GM12875 (cell line): ENCODE measurements around the gene CARD9.

Source experiments
- H3K4me3 ChIP-seq: one replicate; pipeline ENCODE4 v1.5.1; 2011; ENCODE audit warnings: low read depth, low read length, control low read depth
- TF ChIP-seq, protein P1 (sequence below): IDR thresholded peaks from 2 replicates; pipeline ENCODE4 v1.5.1; 2011; ENCODE audit warnings: low read depth, mild to moderate bottlenecking, control low read depth, inconsistent platforms, low read length, moderate library complexity, borderline replicate concordance; ENCODE audit not compliant: insufficient read depth

CARD9 gene

DNA sequence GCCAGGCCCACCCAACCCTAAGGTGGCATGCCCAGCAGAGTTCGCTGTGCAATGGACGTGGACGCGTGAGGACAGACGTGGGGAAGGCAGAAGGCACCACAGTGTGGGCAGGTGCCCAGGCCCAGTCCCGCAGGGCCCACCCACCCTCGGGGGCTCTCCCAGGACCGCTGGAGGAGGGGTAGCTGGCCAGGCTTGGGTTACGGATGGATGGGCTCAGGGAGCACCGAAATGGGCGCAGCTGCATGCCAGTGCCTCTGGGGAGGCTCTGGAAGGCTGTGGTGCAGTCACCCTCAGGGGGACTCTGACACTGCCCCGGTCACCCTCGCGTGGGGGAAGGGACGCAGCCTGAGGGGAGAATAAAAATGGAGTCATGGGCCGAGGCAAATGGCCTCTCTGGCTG is 55.8 kb downstream of the CARD9 start:
- no peak overlapping the region for H3K4me3 ChIP-seq
- TF ChIP-seq, protein P1, sequence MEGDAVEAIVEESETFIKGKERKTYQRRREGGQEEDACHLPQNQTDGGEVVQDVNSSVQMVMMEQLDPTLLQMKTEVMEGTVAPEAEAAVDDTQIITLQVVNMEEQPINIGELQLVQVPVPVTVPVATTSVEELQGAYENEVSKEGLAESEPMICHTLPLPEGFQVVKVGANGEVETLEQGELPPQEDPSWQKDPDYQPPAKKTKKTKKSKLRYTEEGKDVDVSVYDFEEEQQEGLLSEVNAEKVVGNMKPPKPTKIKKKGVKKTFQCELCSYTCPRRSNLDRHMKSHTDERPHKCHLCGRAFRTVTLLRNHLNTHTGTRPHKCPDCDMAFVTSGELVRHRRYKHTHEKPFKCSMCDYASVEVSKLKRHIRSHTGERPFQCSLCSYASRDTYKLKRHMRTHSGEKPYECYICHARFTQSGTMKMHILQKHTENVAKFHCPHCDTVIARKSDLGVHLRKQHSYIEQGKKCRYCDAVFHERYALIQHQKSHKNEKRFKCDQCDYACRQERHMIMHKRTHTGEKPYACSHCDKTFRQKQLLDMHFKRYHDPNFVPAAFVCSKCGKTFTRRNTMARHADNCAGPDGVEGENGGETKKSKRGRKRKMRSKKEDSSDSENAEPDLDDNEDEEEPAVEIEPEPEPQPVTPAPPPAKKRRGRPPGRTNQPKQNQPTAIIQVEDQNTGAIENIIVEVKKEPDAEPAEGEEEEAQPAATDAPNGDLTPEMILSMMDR: no peak

DNA sequence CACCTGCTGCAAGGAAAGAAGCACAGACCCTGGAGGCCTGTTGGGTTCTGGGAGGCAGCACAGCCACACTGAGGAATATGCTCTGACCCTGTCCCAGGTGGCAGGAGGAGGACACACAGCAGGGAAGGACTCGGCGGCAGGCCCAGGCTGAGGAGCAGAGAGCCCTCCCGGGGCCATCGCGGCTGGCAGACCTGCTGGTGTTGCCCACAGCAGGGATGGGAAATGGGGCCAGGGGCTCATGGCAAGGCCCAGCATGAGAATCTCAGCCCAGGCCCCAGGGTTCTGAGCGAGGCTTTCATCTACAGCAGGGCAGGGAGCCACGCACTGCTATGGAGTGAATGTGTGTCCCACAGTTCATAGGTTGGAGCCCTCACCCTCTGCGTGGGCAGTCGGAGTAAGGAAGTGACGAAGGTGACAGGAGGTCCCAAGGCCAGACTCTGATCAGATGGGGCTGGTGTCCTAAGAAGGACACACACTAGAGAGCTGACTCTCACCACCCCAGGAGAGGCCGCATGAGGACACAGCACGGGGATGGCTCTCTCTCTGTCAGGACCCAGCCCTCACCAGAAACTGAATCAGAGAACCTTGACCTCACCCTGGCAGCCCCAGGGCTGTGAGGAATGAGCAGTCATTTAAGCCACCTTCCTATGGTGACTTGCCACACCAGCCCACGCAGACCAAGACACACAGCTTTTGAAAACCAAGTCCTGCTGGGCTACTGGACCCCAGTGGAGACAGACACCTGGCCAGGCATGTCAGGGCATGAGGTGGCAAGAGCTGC is 56.4 kb downstream of the CARD9 start:
- TF ChIP-seq, protein P1: no peak
- H3K4me3 ChIP-seq: no peak overlapping the region

DNA sequence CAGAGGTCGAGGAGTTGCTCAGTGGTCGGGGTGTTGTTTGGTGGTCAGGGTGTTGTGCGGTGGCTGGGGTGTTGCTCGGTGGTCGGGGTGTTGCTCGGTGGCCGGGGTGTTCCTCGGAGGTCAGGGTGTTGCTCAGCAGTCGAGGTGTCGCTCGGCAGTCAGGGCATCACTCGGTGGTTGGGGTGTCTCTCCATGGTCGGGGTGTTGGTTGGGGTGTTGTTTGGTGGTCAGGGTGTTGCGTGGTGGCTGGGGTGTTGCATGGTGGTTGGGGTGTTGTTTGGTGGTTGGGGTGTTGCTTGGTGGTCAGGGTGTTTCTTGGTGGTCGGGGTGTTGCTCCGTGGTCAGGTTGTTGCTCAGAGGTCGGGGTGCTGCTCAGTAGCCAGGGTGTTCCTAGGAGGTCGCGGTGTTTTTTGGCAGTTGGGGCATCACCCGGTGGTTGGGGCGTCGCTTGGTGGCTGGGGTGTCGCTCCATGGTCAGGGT is 57.2 kb downstream of the CARD9 start:
- TF ChIP-seq, protein P1: no peak
- H3K4me3 ChIP-seq: no peak overlapping the region

DNA sequence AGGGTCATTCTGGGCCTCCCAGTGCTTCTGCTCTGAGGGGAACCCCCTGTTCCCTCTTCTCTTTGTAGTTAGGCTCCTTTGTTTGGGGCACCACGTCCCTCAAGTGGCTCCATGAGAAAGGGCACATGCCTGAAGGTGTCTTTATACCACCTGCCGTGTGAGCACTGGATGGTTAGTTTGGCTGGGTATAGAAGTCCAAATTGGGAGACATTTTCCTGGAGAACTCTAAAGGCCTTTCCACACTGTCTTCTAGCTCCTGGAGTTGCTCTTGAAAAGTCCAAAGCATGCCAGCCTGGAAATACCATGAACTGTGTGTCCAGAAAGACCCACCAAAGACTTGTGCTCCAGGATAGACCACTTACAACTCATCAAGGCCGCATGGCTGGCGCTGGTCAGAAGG is 58.5 kb downstream of the CARD9 start:
- H3K4me3 ChIP-seq: no peak overlapping the region
- TF ChIP-seq, protein P1: no peak

DNA sequence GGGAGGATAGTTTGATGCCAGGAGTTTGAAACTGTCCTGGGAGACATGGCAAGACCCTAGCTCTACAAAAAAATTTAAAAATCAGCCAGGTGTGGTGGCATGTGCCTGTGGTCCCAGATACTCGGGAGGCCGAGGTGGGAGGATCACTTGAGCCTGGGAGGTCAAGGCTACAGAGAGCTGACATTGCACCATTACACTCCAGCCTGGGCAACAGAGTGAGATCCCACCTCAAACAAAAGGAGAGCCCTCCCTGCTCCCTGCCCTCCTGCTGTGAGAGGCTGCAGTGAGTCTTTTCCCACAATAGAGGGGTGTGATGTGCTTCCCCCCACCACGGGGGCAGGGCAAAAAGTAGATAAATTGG is 59.4 kb downstream of the CARD9 start:
- TF ChIP-seq, protein P1: no peak
- H3K4me3 ChIP-seq: no peak overlapping the region
